Tongue (tissue), 2 donors: ENCODE measurements around the gene MAPT. TPM values are rescaled to one million over a fixed set of nuclear protein-coding genes. Genes with fewer than 3 reads are reported as not detected.
A peak's percentile ranks its signal among the peaks of the same experiment; 100 is the strongest.
"Not testable (repeated sequence)": the region's sequence is repeated elsewhere in the genome, so short reads cannot be mapped to it uniquely, and the experiment has no call there.

Experiments
- DNase-seq: peaks from one replicate; pipeline ENCODE4 v3.0.0-alpha.2; 2015
- total RNA-seq: library from RNA; depleted of rRNA; stranded (reverse); fragments of >200 nt; gene quantifications from one replicate; pipeline ENCODE4 v1.2.3, GENCODE V29; 2014

Gene MAPT
- total RNA-seq, 1 donor from 2014 or later, result 14.1 TPM

DNA sequence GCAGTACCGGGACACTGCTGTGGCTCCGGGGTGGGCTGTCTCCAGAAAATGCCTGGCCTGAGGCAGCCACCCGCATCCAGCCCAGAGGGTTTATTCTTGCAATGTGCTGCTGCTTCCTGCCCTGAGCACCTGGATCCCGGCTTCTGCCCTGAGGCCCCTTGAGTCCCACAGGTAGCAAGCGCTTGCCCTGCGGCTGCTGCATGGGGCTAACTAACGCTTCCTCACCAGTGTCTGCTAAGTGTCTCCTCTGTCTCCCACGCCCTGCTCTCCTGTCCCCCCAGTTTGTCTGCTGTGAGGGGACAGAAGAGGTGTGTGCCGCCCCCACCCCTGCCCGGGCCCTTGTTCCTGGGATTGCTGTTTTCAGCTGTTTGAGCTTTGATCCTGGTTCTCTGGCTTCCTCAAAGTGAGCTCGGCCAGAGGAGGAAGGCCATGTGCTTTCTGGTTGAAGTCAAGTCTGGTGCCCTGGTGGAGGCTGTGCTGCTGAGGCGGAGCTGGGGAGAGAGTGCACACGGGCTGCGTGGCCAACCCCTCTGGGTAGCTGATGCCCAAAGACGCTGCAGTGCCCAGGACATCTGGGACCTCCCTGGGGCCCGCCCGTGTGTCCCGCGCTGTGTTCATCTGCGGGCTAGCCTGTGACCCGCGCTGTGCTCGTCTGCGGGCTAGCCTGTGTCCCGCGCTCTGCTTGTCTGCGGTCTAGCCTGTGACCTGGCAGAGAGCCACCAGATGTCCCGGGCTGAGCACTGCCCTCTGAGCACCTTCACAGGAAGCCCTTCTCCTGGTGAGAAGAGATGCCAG, 117.6 kb downstream of the MAPT start:
- no peak for DNase-seq

DNA sequence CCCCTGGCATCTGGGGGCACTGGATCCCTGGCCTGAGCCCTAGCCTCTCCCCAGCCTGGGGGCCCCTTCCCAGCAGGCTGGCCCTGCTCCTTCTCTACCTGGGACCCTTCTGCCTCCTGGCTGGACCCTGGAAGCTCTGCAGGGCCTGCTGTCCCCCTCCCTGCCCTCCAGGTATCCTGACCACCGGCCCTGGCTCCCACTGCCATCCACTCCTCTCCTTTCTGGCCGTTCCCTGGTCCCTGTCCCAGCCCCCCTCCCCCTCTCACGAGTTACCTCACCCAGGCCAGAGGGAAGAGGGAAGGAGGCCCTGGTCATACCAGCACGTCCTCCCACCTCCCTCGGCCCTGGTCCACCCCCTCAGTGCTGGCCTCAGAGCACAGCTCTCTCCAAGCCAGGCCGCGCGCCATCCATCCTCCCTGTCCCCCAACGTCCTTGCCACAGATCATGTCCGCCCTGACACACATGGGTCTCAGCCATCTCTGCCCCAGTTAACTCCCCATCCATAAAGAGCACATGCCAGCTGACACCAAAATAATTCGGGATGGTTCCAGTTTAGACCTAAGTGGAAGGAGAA, 118.2 kb downstream of the MAPT start:
- DNase-seq, result no peak

DNA sequence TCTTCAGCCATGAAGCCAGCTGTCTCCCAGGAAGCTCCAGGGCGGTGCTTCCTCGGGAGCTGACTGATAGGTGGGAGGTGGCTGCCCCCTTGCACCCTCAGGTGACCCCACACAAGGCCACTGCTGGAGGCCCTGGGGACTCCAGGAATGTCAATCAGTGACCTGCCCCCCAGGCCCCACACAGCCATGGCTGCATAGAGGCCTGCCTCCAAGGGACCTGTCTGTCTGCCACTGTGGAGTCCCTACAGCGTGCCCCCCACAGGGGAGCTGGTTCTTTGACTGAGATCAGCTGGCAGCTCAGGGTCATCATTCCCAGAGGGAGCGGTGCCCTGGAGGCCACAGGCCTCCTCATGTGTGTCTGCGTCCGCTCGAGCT, 118.8 kb downstream of the MAPT start:
- no peak for DNase-seq

DNA sequence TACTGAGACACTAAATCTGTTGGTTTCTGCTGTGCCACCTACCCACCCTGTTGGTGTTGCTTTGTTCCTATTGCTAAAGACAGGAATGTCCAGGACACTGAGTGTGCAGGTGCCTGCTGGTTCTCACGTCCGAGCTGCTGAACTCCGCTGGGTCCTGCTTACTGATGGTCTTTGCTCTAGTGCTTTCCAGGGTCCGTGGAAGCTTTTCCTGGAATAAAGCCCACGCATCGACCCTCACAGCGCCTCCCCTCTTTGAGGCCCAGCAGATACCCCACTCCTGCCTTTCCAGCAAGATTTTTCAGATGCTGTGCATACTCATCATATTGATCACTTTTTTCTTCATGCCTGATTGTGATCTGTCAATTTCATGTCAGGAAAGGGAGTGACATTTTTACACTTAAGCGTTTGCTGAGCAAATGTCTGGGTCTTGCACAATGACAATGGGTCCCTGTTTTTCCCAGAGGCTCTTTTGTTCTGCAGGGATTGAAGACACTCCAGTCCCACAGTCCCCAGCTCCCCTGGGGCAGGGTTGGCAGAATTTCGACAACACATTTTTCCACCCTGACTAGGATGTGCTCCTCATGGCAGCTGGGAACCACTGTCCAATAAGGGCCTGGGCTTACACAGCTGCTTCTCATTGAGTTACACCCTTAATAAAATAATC, 119.3 kb downstream of the MAPT start:
- DNase-seq, result peak; percentile 79

- not testable (repeated sequence) for DNase-seq
Observed at GRCh38 chr17:46019408-46019925, 125.1 kb downstream of the MAPT start.

- DNase-seq, result no peak
Observed at GRCh38 chr17:46020023-46020761, 125.8 kb downstream of the MAPT start.

DNA sequence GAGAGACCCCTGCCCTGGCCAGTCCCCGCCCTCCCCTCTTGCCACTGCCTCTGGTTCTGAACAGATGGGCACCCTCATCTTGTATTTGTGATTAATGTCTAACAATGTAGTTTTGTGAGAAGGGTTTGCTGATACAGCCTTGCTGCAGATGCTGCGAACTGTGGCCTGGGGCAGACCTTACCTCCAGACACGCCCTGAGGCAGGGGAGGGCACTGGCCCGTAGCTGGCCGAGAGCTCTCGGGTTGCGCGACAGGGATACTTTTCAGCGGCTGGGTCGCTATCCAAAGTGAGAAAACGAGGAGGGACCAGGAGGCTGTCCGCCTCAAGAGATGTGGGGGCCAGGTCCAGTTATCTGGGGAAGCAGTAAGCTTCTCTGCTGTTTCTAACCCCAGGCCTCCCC, 126.6 kb downstream of the MAPT start:
- no peak for DNase-seq

- not testable (repeated sequence) for DNase-seq
Observed at GRCh38 chr17:46023366-46023765, 129.0 kb downstream of the MAPT start.

- DNase-seq, result no peak
Observed at GRCh38 chr17:46023783-46024388, 129.5 kb downstream of the MAPT start.

DNA sequence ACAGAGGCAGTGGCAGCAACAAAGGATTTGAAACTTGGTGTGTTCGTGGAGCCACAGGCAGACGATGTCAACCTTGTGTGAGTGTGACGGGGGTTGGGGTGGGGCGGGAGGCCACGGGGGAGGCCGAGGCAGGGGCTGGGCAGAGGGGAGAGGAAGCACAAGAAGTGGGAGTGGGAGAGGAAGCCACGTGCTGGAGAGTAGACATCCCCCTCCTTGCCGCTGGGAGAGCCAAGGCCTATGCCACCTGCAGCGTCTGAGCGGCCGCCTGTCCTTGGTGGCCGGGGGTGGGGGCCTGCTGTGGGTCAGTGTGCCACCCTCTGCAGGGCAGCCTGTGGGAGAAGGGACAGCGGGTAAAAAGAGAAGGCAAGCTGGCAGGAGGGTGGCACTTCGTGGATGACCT, 130.2 kb downstream of the MAPT start:
- DNase-seq, result no peak

DNA sequence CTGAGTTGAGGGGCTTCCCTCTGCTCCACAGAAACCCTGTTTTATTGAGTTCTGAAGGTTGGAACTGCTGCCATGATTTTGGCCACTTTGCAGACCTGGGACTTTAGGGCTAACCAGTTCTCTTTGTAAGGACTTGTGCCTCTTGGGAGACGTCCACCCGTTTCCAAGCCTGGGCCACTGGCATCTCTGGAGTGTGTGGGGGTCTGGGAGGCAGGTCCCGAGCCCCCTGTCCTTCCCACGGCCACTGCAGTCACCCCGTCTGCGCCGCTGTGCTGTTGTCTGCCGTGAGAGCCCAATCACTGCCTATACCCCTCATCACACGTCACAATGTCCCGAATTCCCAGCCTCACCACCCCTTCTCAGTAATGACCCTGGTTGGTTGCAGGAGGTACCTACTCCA, 130.7 kb downstream of the MAPT start:
- no peak for DNase-seq

DNA sequence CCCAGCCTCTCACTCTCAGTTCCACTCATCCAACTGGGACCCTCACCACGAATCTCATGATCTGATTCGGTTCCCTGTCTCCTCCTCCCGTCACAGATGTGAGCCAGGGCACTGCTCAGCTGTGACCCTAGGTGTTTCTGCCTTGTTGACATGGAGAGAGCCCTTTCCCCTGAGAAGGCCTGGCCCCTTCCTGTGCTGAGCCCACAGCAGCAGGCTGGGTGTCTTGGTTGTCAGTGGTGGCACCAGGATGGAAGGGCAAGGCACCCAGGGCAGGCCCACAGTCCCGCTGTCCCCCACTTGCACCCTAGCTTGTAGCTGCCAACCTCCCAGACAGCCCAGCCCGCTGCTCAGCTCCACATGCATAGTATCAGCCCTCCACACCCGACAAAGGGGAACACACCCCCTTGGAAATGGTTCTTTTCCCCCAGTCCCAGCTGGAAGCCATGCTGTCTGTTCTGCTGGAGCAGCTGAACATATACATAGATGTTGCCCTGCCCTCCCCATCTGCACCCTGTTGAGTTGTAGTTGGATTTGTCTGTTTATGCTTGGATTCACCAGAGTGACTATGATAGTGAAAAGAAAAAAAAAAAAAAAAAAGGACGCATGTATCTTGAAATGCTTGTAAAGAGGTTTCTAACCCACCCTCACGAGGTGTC, 131.3 kb downstream of the MAPT start:
- no peak for DNase-seq

DNA sequence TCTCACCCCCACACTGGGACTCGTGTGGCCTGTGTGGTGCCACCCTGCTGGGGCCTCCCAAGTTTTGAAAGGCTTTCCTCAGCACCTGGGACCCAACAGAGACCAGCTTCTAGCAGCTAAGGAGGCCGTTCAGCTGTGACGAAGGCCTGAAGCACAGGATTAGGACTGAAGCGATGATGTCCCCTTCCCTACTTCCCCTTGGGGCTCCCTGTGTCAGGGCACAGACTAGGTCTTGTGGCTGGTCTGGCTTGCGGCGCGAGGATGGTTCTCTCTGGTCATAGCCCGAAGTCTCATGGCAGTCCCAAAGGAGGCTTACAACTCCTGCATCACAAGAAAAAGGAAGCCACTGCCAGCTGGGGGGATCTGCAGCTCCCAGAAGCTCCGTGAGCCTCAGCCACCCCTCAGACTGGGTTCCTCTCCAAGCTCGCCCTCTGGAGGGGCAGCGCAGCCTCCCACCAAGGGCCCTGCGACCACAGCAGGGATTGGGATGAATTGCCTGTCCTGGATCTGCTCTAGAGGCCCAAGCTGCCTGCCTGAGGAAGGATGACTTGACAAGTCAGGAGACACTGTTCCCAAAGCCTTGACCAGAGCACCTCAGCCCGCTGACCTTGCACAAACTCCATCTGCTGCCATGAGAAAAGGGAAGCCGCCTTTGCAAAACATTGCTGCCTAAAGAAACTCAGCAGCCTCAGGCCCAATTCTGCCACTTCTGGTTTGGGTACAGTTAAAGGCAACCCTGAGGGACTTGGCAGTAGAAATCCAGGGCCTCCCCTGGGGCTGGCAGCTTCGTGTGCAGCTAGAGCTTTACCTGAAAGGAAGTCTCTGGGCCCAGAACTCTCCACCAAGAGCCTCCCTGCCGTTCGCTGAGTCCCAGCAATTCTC, 132.1 kb downstream of the MAPT start:
- DNase-seq, result no peak

- DNase-seq, result peak; percentile 63
Observed at GRCh38 chr17:46027048-46027975, 133.0 kb downstream of the MAPT start.

DNA sequence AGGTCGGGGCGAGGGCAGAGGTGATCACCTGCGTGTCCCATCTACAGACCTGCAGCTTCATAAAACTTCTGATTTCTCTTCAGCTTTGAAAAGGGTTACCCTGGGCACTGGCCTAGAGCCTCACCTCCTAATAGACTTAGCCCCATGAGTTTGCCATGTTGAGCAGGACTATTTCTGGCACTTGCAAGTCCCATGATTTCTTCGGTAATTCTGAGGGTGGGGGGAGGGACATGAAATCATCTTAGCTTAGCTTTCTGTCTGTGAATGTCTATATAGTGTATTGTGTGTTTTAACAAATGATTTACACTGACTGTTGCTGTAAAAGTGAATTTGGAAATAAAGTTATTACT, 133.6 kb downstream of the MAPT start:
- DNase-seq, result no peak

GRCh38 chr17:46028374-46028773, 134.0 kb downstream of the MAPT start:
- no peak for DNase-seq

DNA sequence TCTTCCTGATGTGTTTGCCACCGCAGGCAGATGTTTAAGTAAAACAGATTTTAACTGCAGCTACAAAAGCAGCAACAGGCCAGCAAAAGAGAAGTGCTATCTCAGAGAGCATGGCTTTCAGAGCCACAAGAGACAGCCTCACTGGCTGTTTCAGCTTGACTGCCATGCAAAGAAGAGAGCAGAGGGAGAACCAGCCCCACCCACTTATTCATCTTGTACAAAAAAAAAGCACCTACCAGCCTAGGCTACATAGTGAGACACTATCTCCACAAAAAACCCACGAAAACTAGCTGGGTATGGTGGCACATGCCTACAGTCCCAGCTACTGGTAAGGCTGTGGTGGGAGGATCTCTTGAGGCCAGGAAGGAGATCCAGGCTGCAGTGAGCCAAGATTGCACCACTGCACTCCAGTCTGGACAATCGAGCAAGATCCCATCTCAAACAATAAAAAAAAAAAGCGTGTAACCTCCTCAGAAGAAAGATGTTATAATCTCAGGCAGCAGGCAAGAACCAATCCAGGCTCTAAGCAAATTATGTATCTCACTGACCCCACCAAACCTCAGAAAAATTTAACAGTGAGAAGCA, 134.7 kb downstream of the MAPT start:
- DNase-seq, result no peak

- DNase-seq, result no peak
Observed at GRCh38 chr17:46029627-46030026, 135.3 kb downstream of the MAPT start.

DNA sequence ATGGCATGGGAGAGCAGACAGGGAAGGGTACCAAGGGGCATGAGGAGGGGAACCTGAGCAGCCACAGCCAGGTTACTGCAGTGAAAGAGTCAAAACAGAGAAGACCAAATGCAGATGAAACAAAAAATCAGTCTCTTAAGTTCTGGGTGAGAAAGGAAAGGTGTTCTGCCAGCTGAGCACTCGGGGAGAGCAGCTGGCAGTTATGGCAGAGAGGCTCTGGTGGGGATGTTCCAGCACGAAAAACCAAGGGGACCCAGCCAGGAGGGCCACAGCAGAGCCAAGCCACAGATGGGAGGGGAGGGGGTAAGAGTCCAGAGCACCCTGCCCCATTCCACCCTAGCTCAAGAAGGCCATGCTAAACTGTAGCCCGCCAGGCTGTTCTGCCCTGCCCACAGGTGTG, 136.4 kb downstream of the MAPT start:
- no peak for DNase-seq
